Measurements from ENCODE around the gene MME. TPM values are rescaled to one million over a fixed set of nuclear protein-coding genes. Genes with fewer than 3 reads are reported as not detected.

Gene MME
- total and polyA plus RNA-seq, 2 of the 8 experiments (the other 6 are each of a cell fraction or from before 2014, with no cell fraction given) = 5.0 to 39.6 TPM

- H3K23ac ChIP-seq (ENCODE audit: insufficient read length) = no peak overlapping the region
- H3K9ac ChIP-seq (replicated peaks in 1 of 4; ENCODE audit: extremely low read depth in 1 of 4, low read depth in 3 of 4, low read length in 3 of 4) = no peak overlapping the region
- no peaks in the 10 kb centered on the region for H3K4me1 ChIP-seq (replicated peaks in 1 of 4; ENCODE audit: control insufficient read depth in 3 of 4, insufficient read depth in 4 of 4, low read length in 3 of 4)
- no peak overlapping the region for H3K4ac ChIP-seq (replicated peaks; ENCODE audit: insufficient read length, low read depth, low read length)
- no peak overlapping the region for H3K4me3 ChIP-seq (ENCODE audit: extremely low read depth in 1 of 4, insufficient read depth in 2 of 4, low read depth in 3 of 4, low read length in 4 of 4)
- no peak overlapping the region for H3K27ac ChIP-seq (ENCODE audit: low read depth, low read length)
- H3K23me2 ChIP-seq (ENCODE audit: low read depth, low read length) = no peaks in the 10 kb centered on the region
- no peaks in the 10 kb centered on the region for H3K79me1 ChIP-seq (ENCODE audit: low read depth, low read length)
- H4K91ac ChIP-seq (replicated peaks; ENCODE audit: insufficient read length, low read length) = no peak overlapping the region
- no peaks in the 10 kb centered on the region for H3K9me3 ChIP-seq (ENCODE audit: insufficient read depth in 2 of 2, low read depth in 1 of 2, low read length in 1 of 2)
- H2BK15ac ChIP-seq (ENCODE audit: low read length) = no peak overlapping the region
- no peak overlapping the region for H3K56ac ChIP-seq (replicated peaks; ENCODE audit: insufficient read length, low read depth, low read length)
- H3K27me3 ChIP-seq (replicated peaks in 1 of 4; ENCODE audit: control insufficient read depth in 3 of 4, extremely low read depth in 1 of 4, insufficient read depth in 3 of 4, low read length in 3 of 4) = no peaks in the 10 kb centered on the region
- H4K5ac ChIP-seq (ENCODE audit: insufficient read length, low read depth, low read length) = no peak overlapping the region
- no peak overlapping the region for H2BK120ac ChIP-seq (replicated peaks; ENCODE audit: low read depth, low read length)
- no peaks in the 10 kb centered on the region for H3K79me2 ChIP-seq (ENCODE audit: control insufficient read depth in 1 of 2, insufficient read depth in 2 of 2, low read length in 2 of 2)
- no peak overlapping the region for H3K14ac ChIP-seq (ENCODE audit: insufficient read length)
- DNase-seq (ENCODE audit: low read depth in 1 of 2, low spot score in 2 of 2) (no peak), FAIRE-seq (peak; percentile 7)
- H2BK20ac ChIP-seq (ENCODE audit: low read length) = no peak overlapping the region
- H2AK5ac ChIP-seq (ENCODE audit: low read depth, low read length) = no peak overlapping the region
- H2BK12ac ChIP-seq (ENCODE audit: low read depth, low read length) = no peak overlapping the region
- H3K18ac ChIP-seq (ENCODE audit: extremely low read depth, low read length) = no peak overlapping the region
- H4K20me1 ChIP-seq (replicated peaks in 1 of 2; ENCODE audit: control insufficient read depth in 1 of 2, insufficient read depth in 2 of 2, low read length in 2 of 2) = no peaks in the 10 kb centered on the region
- ChIA-PET POLR2A (ENCODE audit: partially characterized antibody) (no interaction called here), CTCF (ENCODE audit: partially characterized antibody) (no interaction called here)
- H2BK5ac ChIP-seq (ENCODE audit: low read depth, low read length) = no peak overlapping the region
- H4K8ac ChIP-seq (ENCODE audit: extremely low read depth, insufficient read depth, low read length) = no peak overlapping the region
- H3K36me3 ChIP-seq (ENCODE audit: control insufficient read depth in 2 of 4, insufficient read depth in 4 of 4, low read length in 3 of 4) = no peaks in the 10 kb centered on the region
- no peak overlapping the region for H3K4me2 ChIP-seq (ENCODE audit: insufficient read depth in 1 of 2, low read depth in 2 of 2, low read length in 2 of 2)
- H2AFZ ChIP-seq (ENCODE audit: low read length) = no peak overlapping the region
- WGBS, 2 experiments (ENCODE audit: extremely low coverage in 1 of 2, insufficient coverage in 1 of 2, insufficient read length in 1 of 2, insufficient replicate concordance in 2 of 2, low coverage in 1 of 2, low lambda C conversion rate in 2 of 2, missing lambda C conversion rate in 1 of 2) = 56% methylated on average over 4 of the region's 4 CpGs; no CpG with 5 or more reads in 1 of the 2 experiments
- TF ChIP-seq RAD21 (IDR thresholded peaks at IDR 0.05 in 1 of 2, conservative IDR thresholded peaks at IDR 0.05 in 1 of 2; ENCODE audit: low read depth in 2 of 2, low read length in 2 of 2) = no peak
- TF ChIP-seq SUZ12 (IDR thresholded peaks at IDR 0.05; ENCODE audit: low read length) = no peak
- TF ChIP-seq ATF3 (IDR thresholded peaks at IDR 0.05; ENCODE audit: insufficient read depth, low read depth, low read length) = no peak
- TF ChIP-seq GABPA (IDR thresholded peaks at IDR 0.05; ENCODE audit: borderline replicate concordance, insufficient read depth, low read length) = no peak
- TF ChIP-seq FOSL1 (IDR thresholded peaks at IDR 0.05; ENCODE audit: insufficient read depth, low read depth, low read length) = no peak
- TF ChIP-seq RBBP5 (IDR thresholded peaks at IDR 0.05; ENCODE audit: borderline replicate concordance, low read depth, low read length) = no peak
- TF ChIP-seq KDM1A (IDR thresholded peaks at IDR 0.05; ENCODE audit: borderline replicate concordance, low read length) = no peak
- TF ChIP-seq KDM5A (IDR thresholded peaks at IDR 0.05; ENCODE audit: low read length) = no peak
- TF ChIP-seq SP4 (IDR thresholded peaks at IDR 0.05; ENCODE audit: low read length) = no peak
- TF ChIP-seq SP1 (IDR thresholded peaks at IDR 0.05; ENCODE audit: low read depth, low read length) = no peak
- TF ChIP-seq ASH2L (IDR thresholded peaks at IDR 0.05; ENCODE audit: low read length) = no peak
- TF ChIP-seq SP2 (IDR thresholded peaks at IDR 0.05; ENCODE audit: low read length) = no peak
- no peak for TF ChIP-seq EZH2 (IDR thresholded peaks at IDR 0.05; ENCODE audit: low read depth, low read length, severe bottlenecking)
- no peak for TF ChIP-seq CBX8 (IDR thresholded peaks at IDR 0.05; ENCODE audit: borderline replicate concordance, low read depth, low read length)
- TF ChIP-seq POLR2AphosphoS5 (IDR thresholded peaks at IDR 0.05; ENCODE audit: low read depth, low read length) = no peak
Measured at GRCh38 chr3:155111971-155112370, 31.9 kb downstream of the MME start.

All from H1 (cell line).